OCI-LY1 (cell line): ENCODE measurements around the gene HINT2.

Source experiments
- EZH2 ChIP-seq: fragments of 200-600 bp; sonication (generic), shearing (Covaris generic); IDR thresholded peaks from 2 replicates; pipeline ENCODE4 v1.8.0; 2017; ENCODE audit warnings: borderline replicate concordance, mixed run types, mild to moderate bottlenecking, antibody characterized with exemption, low read length, moderate library complexity, mixed read lengths
- TF ChIP-seq, protein P1 (sequence below): fragments of 200-600 bp; sonication (generic), shearing (Covaris generic); IDR thresholded peaks from 2 replicates; pipeline ENCODE4 v1.5.1; 2017; ENCODE audit warnings: mild to moderate bottlenecking, antibody characterized with exemption, low read length, moderate library complexity, mixed read lengths

DNA sequence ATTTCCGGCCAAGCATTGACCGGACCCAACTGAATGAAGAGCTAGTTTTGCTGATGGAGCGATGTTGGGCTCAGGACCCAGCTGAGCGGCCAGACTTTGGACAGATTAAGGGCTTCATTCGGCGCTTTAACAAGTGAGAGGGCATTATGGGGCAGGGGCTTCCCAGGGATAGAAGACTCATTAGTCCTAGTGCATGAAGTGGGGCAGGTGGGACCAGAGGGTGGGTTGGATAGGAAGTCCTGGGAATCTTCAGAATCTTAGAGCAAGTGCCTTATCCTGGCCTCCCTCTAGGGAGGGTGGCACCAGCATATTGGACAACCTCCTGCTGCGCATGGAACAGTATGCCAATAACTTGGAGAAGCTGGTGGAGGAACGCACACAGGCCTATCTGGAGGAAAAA is 8.7 kb downstream of the HINT2 start:
- TF ChIP-seq, protein P1, sequence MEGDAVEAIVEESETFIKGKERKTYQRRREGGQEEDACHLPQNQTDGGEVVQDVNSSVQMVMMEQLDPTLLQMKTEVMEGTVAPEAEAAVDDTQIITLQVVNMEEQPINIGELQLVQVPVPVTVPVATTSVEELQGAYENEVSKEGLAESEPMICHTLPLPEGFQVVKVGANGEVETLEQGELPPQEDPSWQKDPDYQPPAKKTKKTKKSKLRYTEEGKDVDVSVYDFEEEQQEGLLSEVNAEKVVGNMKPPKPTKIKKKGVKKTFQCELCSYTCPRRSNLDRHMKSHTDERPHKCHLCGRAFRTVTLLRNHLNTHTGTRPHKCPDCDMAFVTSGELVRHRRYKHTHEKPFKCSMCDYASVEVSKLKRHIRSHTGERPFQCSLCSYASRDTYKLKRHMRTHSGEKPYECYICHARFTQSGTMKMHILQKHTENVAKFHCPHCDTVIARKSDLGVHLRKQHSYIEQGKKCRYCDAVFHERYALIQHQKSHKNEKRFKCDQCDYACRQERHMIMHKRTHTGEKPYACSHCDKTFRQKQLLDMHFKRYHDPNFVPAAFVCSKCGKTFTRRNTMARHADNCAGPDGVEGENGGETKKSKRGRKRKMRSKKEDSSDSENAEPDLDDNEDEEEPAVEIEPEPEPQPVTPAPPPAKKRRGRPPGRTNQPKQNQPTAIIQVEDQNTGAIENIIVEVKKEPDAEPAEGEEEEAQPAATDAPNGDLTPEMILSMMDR = no peak
- no peak for TF ChIP-seq EZH2
